ENCODE measurements around the gene PFKM.

The PFKM gene

GRCh38 chr12:48192861-48193260, 73.7 kb downstream of the PFKM start:
- no peak for DNase-seq

DNA sequence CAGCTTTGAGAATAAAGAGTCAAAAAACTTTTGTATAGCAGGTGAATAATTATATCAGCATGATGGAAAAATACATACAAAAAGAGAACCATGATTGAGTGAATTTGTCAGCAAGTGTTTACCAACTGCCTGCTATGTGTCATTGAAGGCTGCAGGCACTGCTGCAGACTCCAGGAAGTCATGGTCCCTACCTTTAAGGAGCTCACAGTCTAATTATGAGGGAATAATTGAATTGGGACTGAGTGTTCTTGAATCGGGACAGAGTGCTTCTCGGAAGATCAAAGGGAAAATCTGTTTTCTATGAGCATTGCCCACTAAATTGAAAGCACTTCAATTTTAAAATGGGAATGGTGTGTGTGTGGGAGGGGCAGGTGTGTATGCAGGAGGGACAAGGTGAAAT, 74.5 kb downstream of the PFKM start:
- no peak for DNase-seq

DNA sequence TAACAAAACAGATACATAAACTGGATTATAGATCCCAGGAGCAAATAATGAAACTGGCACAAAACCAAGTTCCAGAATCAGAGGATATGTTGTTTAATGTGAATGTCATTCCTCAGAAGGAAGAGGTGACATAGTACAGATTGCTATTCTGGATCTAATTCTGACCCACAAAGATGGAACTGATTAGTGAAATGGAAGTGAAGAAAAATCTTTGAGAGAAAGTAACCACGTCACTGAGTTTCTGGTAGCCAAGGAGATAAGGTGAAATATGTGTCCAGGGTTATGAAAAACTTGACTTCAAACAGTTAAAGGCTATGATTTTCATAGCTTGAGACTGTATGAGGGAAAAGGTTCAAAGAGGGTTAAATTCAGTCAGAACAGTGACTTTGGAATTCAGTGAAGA, 75.6 kb downstream of the PFKM start:
- DNase-seq = peak; percentile 75

Measured in fibroblast of skin of right quadriceps (primary cell).